Stimulated activated naive B cell treated with anti-CD40 and anti-IgM and Interleukin-4, amounts not matched to agents 10 μg/mL and 1 μg/mL and 100 μg/mL, for 72 hours (primary cell): Measurements from ENCODE around the gene HSD17B12.

Source experiments
- ATAC-seq, 2 donors: fragments of 150-1000 bp; cut with Tn5 transposase; replicated peaks; 2 replicates each; pipeline ENCODE4 v1.10.0; 2021; ENCODE audit warnings: moderate library complexity in 1 of 2
- DNase-seq: peaks from one replicate; pipeline ENCODE4 v3.0.0; 2021
- H3K27ac Mint-ChIP-seq: one replicate; pipeline ENCODE4 v1.8.0; 2022; ENCODE audit warnings: mild to moderate bottlenecking, mixed read lengths
- H3K27me3 Mint-ChIP-seq, 2 donors: one replicate each; pipeline ENCODE4 v1.8.0; 2022; ENCODE audit warnings: mixed read lengths in 2 of 2
- H3K36me3 Mint-ChIP-seq, 2 donors: one replicate each; pipeline ENCODE4 v1.8.0; 2022; ENCODE audit warnings: mixed read lengths in 2 of 2, mild to moderate bottlenecking in 1 of 2
- H3K4me1 Mint-ChIP-seq, 2 donors: one replicate each; pipeline ENCODE4 v1.8.0; 2022; ENCODE audit warnings: mixed read lengths in 2 of 2, mild to moderate bottlenecking in 1 of 2
- H3K4me3 Mint-ChIP-seq, 2 donors: one replicate each; pipeline ENCODE4 v1.8.0; 2022; ENCODE audit warnings: mild to moderate bottlenecking in 2 of 2, mixed read lengths in 2 of 2, moderate library complexity in 1 of 2
- H3K9me3 Mint-ChIP-seq, 2 donors: one replicate each; pipeline ENCODE4 v1.8.0; 2022; ENCODE audit warnings: mixed read lengths in 2 of 2, mild to moderate bottlenecking in 1 of 2

HSD17B12 gene

DNA sequence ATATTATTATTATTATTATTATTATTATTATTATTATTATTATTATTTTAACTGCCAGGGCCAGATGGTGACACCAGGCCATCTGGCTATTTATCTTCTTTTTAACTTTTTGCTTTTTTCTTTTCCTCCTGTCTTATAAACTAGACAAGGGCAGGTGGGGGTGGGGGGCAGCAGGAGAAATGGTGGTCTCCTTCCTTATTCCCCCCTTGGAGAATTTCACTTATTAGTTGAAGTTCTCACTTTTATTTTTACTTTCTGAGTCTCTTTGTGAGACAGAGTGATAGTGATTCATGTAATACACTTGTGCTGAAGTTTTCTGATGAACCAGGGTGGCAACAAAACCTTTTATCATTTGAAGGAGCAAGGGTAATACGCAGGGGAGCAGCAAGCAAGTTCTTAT lies 103.8 kb downstream of the HSD17B12 start:
- no peak overlapping the region for H3K27ac Mint-ChIP-seq
- ATAC-seq (no peak), DNase-seq (no peak)
- H3K9me3 Mint-ChIP-seq: peaks cover 17 to 24% of the 10 kb centered on the region in 2 donors
- H3K36me3 Mint-ChIP-seq: peaks cover 42 to 65% of the 10 kb centered on the region in 2 donors
- H3K27me3 Mint-ChIP-seq: no peaks in the 10 kb centered on the region
- H3K4me3 Mint-ChIP-seq: no peak overlapping the region
- H3K4me1 Mint-ChIP-seq: peaks cover 4 to 13% of the 10 kb centered on the region in 2 donors

DNA sequence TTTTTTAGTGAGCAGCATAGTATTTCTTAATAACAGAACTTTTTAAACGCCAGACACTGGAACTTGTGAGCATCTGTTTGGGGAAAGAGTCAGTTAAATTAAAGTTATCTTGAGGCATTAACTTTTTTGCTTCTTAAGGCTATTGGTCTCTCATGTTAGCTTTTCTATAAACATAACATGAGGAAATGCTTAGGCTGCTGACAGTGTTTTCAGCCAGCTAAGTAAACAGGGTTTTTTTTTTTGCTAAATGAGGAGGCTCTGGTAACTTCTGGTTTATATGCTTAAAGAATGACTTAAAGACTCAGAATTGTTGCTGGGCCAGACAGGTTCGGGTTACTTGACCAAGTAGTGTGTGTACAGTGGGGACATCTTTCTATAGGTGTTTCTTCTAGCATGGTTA lies 104.3 kb downstream of the HSD17B12 start:
- peaks cover 4 to 13% of the 10 kb centered on the region in 2 donors for H3K4me1 Mint-ChIP-seq
- H3K36me3 Mint-ChIP-seq: peaks cover 36 to 64% of the 10 kb centered on the region in 2 donors
- ATAC-seq: no peak

GRCh38 chr11:43785318-43785717 lies 104.8 kb downstream of the HSD17B12 start:
- peaks cover 34 to 62% of the 10 kb centered on the region in 2 donors for H3K36me3 Mint-ChIP-seq
- DNase-seq (no peak), ATAC-seq (no peak)
- no peaks in the 10 kb centered on the region for H3K27me3 Mint-ChIP-seq
- peaks cover 4 to 13% of the 10 kb centered on the region in 2 donors for H3K4me1 Mint-ChIP-seq
- peaks cover 17 to 24% of the 10 kb centered on the region in 2 donors for H3K9me3 Mint-ChIP-seq
- H3K27ac Mint-ChIP-seq: no peak overlapping the region
- no peak overlapping the region for H3K4me3 Mint-ChIP-seq

More for the DNA sequence above, 104.3 kb downstream of the HSD17B12 start:
- Mint-ChIP-seq H3K27ac (no peak overlapping the region), H3K4me3 (no peak overlapping the region), H3K27me3 (no peaks in the 10 kb centered on the region), H3K9me3 (peaks cover 17 to 24% of the 10 kb centered on the region in 2 donors)
- no peak for DNase-seq

- Mint-ChIP-seq H3K36me3 (peaks cover 34 to 61% of the 10 kb centered on the region in 2 donors), H3K27ac (no peak overlapping the region), H3K9me3 (peaks cover 17 to 22% of the 10 kb centered on the region in 2 donors), H3K4me3 (no peak overlapping the region), H3K4me1 (peaks cover 4 to 13% of the 10 kb centered on the region in 2 donors), H3K27me3 (no peaks in the 10 kb centered on the region)
- DNase-seq (no peak), ATAC-seq (no peak)
Measured at GRCh38 chr11:43786016-43786415, 105.5 kb downstream of the HSD17B12 start.

DNA sequence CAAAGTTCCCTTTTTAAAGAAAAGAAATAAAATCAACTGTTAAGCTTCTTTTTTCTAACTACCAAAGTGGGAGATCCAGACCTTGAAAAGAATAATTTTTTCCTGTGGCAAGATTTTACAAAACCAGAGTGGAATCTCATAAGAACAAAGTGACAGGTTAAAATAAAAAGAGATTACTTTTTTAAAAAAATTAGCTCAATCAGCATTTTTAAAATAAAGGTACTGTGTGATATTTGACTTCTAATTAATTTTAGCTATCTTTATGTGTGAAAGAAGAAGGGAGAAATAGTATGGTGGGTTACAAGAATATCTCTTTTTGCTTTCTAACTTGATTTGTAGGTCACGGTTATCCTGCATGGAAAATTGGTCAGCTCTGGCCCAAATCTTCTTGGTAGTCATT lies 107.3 kb downstream of the HSD17B12 start:
- no peak for ATAC-seq
- H3K36me3 Mint-ChIP-seq: peaks cover 33 to 57% of the 10 kb centered on the region in 2 donors
- no peak overlapping the region for H3K27ac Mint-ChIP-seq
- H3K4me1 Mint-ChIP-seq: peaks cover 6 to 13% of the 10 kb centered on the region in 2 donors
- H3K27me3 Mint-ChIP-seq: no peaks in the 10 kb centered on the region
- H3K9me3 Mint-ChIP-seq: peaks cover 14 to 18% of the 10 kb centered on the region in 2 donors
- DNase-seq: no peak
- no peak overlapping the region for H3K4me3 Mint-ChIP-seq

GRCh38 chr11:43788421-43788820 lies 107.9 kb downstream of the HSD17B12 start:
- DNase-seq (no peak), ATAC-seq (peak; percentile 27 to 57)
- Mint-ChIP-seq H3K36me3 (peaks cover 32 to 55% of the 10 kb centered on the region in 2 donors), H3K27ac (peak overlapping the region; percentile 62), H3K9me3 (peaks cover 11 to 15% of the 10 kb centered on the region in 2 donors), H3K4me1 (peaks cover 6 to 13% of the 10 kb centered on the region in 2 donors), H3K27me3 (no peaks in the 10 kb centered on the region), H3K4me3 (peak overlapping the region; percentile 4 to 28)

- no peak for ATAC-seq
Measured at GRCh38 chr11:43789700-43790443, 109.3 kb downstream of the HSD17B12 start.

DNA sequence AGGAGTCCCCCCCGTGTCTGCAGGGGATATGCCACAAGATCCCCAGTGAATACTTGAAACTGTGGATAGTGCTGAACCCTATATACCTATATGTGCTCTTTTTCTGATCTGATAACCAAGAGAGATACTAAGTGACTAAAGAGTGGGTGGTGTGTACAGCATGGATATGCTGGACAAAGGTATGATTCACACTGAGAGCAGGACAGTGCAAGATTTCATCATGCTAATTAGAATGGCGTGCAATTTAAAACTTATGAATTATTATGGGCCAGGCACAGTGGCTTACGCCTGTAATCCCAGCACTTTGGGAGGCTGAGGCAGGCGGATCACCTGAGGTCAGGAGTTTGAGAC lies 109.9 kb downstream of the HSD17B12 start:
- H3K27ac Mint-ChIP-seq: no peak overlapping the region
- H3K4me1 Mint-ChIP-seq: peaks cover 6 to 13% of the 10 kb centered on the region in 2 donors
- DNase-seq (no peak), ATAC-seq (no peak)
- peaks cover 25 to 51% of the 10 kb centered on the region in 2 donors for H3K36me3 Mint-ChIP-seq
- no peaks in the 10 kb centered on the region for H3K27me3 Mint-ChIP-seq
- no peak overlapping the region for H3K4me3 Mint-ChIP-seq
- H3K9me3 Mint-ChIP-seq: no peaks in the 10 kb centered on the region

More at GRCh38 chr11:43789700-43790443, 109.3 kb downstream of the HSD17B12 start:
- Mint-ChIP-seq H3K4me3 (no peak overlapping the region), H3K9me3 (peaks cover 3 to 4% of the 10 kb centered on the region in 2 donors), H3K27ac (no peak overlapping the region), H3K27me3 (no peaks in the 10 kb centered on the region), H3K36me3 (peaks cover 24 to 52% of the 10 kb centered on the region in 2 donors), H3K4me1 (peaks cover 6 to 13% of the 10 kb centered on the region in 2 donors)
- DNase-seq: no peak

GRCh38 chr11:43797337-43797736 lies 116.8 kb downstream of the HSD17B12 start:
- DNase-seq: no peak
- H3K27ac Mint-ChIP-seq: peak overlapping the region; percentile 31
- H3K4me3 Mint-ChIP-seq: no peak overlapping the region
- peaks cover 2 to 13% of the 10 kb centered on the region in 2 donors for H3K4me1 Mint-ChIP-seq
- peaks cover 36 to 64% of the 10 kb centered on the region in 2 donors for H3K36me3 Mint-ChIP-seq
- no peaks in the 10 kb centered on the region for H3K9me3 Mint-ChIP-seq
- no peaks in the 10 kb centered on the region for H3K27me3 Mint-ChIP-seq
- peak; percentile 70 to 73 for ATAC-seq

DNA sequence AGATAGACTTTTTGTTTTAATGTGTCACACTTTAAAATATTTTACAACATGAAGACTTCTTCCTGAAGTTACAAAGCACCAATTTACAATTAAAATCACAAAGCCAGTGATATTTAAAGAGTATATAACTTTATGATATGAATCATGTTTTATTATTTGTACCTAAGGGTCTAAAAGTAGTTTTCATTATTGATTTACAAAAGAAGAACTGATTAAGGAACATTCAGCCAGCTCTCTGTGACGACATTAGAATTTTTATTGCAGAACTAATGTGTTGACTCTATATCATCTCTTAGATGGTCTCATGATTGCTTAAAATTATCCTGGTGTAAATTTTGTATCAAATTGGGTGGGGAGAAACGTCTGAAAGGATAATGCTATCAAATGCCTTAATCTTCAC lies 117.3 kb downstream of the HSD17B12 start:
- Mint-ChIP-seq H3K4me1 (peaks cover 2 to 13% of the 10 kb centered on the region in 2 donors), H3K36me3 (peaks cover 36 to 62% of the 10 kb centered on the region in 2 donors), H3K9me3 (no peaks in the 10 kb centered on the region), H3K27ac (no peak overlapping the region), H3K4me3 (no peak overlapping the region), H3K27me3 (no peaks in the 10 kb centered on the region)
- ATAC-seq (no peak), DNase-seq (no peak)

- Mint-ChIP-seq H3K9me3 (peaks cover 4 to 11% of the 10 kb centered on the region in 2 donors), H3K27ac (no peak overlapping the region), H3K4me1 (no peaks in the 10 kb centered on the region), H3K27me3 (no peaks in the 10 kb centered on the region), H3K36me3 (peaks cover 54 to 72% of the 10 kb centered on the region in 2 donors), H3K4me3 (no peak overlapping the region)
- ATAC-seq: no peak
- no peak for DNase-seq
Measured at GRCh38 chr11:43802509-43802908, 122.0 kb downstream of the HSD17B12 start.

DNA sequence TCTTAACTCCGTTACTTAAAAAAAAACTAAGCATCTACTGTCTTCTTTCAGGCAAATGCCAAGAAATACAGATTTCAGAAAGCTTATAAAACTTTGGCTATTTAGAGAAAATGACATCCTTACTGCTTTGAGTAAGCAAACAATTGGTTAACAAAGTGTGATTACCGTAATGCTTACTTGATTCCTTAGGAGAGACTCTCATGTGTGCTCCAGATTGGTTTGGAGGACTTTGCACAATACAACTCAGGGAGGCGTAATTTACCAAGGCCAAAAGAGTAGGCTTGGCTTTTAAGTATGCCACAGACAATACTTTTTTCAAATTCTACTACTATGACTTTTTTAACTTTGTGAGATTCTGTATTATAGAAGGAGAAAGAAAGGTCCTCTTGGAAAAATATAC lies 123.2 kb downstream of the HSD17B12 start:
- Mint-ChIP-seq H3K4me1 (no peaks in the 10 kb centered on the region), H3K36me3 (peaks cover 56 to 78% of the 10 kb centered on the region in 2 donors), H3K9me3 (peaks cover 4 to 11% of the 10 kb centered on the region in 2 donors), H3K27me3 (no peaks in the 10 kb centered on the region), H3K27ac (no peak overlapping the region), H3K4me3 (no peak overlapping the region)
- no peak for DNase-seq
- ATAC-seq: no peak

GRCh38 chr11:43806976-43807375 lies 126.4 kb downstream of the HSD17B12 start:
- peaks cover 37 to 58% of the 10 kb centered on the region in 2 donors for H3K36me3 Mint-ChIP-seq
- DNase-seq: no peak

DNA sequence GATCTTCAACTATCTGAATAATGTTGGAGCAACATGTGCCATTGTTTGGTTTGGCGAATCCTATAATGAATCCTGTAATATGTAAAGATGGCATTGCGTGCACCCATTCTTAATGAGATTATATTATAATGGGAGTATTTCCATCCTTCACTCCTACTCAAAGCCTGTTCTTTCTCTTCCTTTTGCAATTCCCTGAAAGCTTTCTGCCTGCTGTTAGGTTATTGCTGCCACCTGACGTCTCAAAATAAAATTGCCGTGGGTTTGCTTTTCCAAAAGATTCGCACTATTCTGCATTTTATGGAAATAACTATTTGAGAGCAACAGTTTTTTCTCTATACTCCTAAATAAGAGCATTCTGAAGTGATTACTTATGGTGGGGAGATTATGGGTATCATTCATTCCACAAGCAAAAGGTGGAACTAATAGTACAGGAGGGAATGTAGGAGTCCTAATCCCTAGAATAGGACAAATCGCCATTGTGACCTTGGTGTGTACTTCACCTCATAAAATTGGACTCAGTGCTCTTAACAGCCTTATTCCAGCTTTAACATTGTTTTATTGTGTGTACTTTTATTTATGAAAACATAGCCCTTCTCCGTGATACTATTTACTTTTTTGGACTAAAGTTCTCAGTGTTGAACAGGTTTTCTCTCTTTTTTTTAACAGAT lies 130.5 kb downstream of the HSD17B12 start:
- no peak for ATAC-seq
- DNase-seq: no peak
- Mint-ChIP-seq H3K4me1 (no peaks in the 10 kb centered on the region), H3K27ac (no peak overlapping the region), H3K9me3 (no peaks in the 10 kb centered on the region), H3K36me3 (peaks cover 24 to 40% of the 10 kb centered on the region in 2 donors), H3K27me3 (no peaks in the 10 kb centered on the region), H3K4me3 (no peak overlapping the region)

More at GRCh38 chr11:43806976-43807375, 126.4 kb downstream of the HSD17B12 start:
- no peaks in the 10 kb centered on the region for H3K27me3 Mint-ChIP-seq
- H3K9me3 Mint-ChIP-seq: peaks cover 4 to 11% of the 10 kb centered on the region in 2 donors
- no peak overlapping the region for H3K27ac Mint-ChIP-seq
- H3K4me1 Mint-ChIP-seq: no peaks in the 10 kb centered on the region
- H3K4me3 Mint-ChIP-seq: no peak overlapping the region
- no peak for ATAC-seq

DNA sequence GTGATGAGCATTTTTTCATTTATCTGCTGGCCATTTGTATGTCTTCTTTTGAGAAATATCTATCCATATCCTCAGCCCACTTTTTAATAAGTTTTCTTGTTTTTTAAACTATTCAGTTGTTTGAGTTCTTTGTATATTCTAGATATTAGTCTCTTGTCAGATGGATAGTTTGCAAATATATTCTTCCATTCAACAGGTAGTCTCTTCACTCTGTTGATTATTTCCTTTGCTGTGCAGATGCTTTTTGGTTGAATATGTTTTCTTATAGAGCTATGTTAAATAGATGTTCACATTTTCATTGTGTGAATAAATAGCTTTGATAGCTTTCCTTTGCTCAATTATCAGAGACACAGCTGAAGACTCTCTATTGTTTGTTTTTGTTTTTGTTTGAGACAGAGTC lies 131.9 kb downstream of the HSD17B12 start:
- H3K27ac Mint-ChIP-seq: no peak overlapping the region
- ATAC-seq (no peak), DNase-seq (no peak)
- no peaks in the 10 kb centered on the region for H3K4me1 Mint-ChIP-seq
- peaks cover 0 to 1% of the 10 kb centered on the region in 2 donors for H3K9me3 Mint-ChIP-seq
- no peak overlapping the region for H3K4me3 Mint-ChIP-seq
- H3K36me3 Mint-ChIP-seq: peaks cover 21 to 43% of the 10 kb centered on the region in 2 donors
- H3K27me3 Mint-ChIP-seq: no peaks in the 10 kb centered on the region
